PC-3 (cell line): ENCODE results near the gene SLC12A6. TPM values are rescaled to one million over a fixed set of nuclear protein-coding genes. Genes with fewer than 3 reads are reported as not detected.

ENCODE experiments used
- ATAC-seq: fragments of 200-7000 bp; cut with Tn5 transposase; 2 replicates; pipeline ENCODE4 v1.9.1; 2020; ENCODE audit warnings: mild to moderate bottlenecking, moderate library complexity
- BruUV-seq: library from RNA; stranded (reverse); fragments of 400-500 nt; replicated peaks from 2 replicates; lab custom pipeline; 2021; lab: Mats Ljungman, UMichigan
- CTCF ChIA-PET: fragments of 300-600 bp; sonication (Branson Sonifier 250); formaldehyde crosslinking; loops from one replicate; lab custom pipeline; 2022; ENCODE audit warnings: antibody characterized with exemption; lab: Charles Lee
- POLR2A ChIA-PET: fragments of 300-600 bp; sonication (Branson Sonifier 250); formaldehyde crosslinking; loops from one replicate; lab custom pipeline; 2022; ENCODE audit warnings: antibody characterized with exemption; ENCODE audit not compliant: unreplicated experiment; lab: Charles Lee
- DNase-seq: peaks from one replicate; pipeline ENCODE4 v3.0.0-alpha.2; 2015
- H2AFZ ChIP-seq: fragments of 300-600 bp; sonication (generic); 2 replicates; pipeline ENCODE4 v1.6.0; 2016; ENCODE audit warnings: antibody characterized with exemption, low read length
- H3F3A ChIP-seq: fragments of 300-600 bp; sonication (generic); one replicate; pipeline ENCODE4 v1.6.0; 2017; ENCODE audit warnings: antibody characterized with exemption, low read length, control low read depth, mild to moderate bottlenecking; ENCODE audit not compliant: unreplicated experiment
- H3K27ac ChIP-seq: fragments of 300-600 bp; sonication (generic); 2 replicates; pipeline ENCODE4 v1.5.1; 2016; ENCODE audit warnings: mild to moderate bottlenecking, low read length
- H3K27me3 ChIP-seq: fragments of 300-600 bp; sonication (generic); 2 replicates; pipeline ENCODE4 v1.6.1; 2016; ENCODE audit warnings: low read length, mixed read lengths
- H3K36me3 ChIP-seq: fragments of 300-600 bp; sonication (generic); 2 replicates; pipeline ENCODE4 v1.6.1; 2016; ENCODE audit warnings: low read depth, mixed run types, low read length, mixed read lengths
- H3K4me1 ChIP-seq: fragments of 300-600 bp; sonication (generic); 2 replicates; pipeline ENCODE4 v1.5.1; 2016; ENCODE audit warnings: low read length; ENCODE audit not compliant: insufficient read depth
- H3K4me2 ChIP-seq: fragments of 300-600 bp; sonication (generic); 2 replicates; pipeline ENCODE4 v1.6.0; 2016; ENCODE audit warnings: low read length
- H3K4me3 ChIP-seq: fragments of 300-600 bp; sonication (generic); 2 replicates; pipeline ENCODE4 v1.5.1; 2016; ENCODE audit warnings: mild to moderate bottlenecking, low read length, mixed read lengths
- H3K79me2 ChIP-seq: fragments of 300-600 bp; sonication (generic); 2 replicates; pipeline ENCODE4 v1.6.1; 2017; ENCODE audit warnings: low read length, mixed read lengths
- H3K9ac ChIP-seq: fragments of 300-600 bp; sonication (generic); 2 replicates; pipeline ENCODE4 v1.6.0; 2016; ENCODE audit warnings: mild to moderate bottlenecking, low read length
- H3K9me2 ChIP-seq: fragments of 300-600 bp; sonication (generic); replicated peaks from 2 replicates; pipeline ENCODE4 v1.6.1; 2016; ENCODE audit warnings: mixed run types, low read length, mixed read lengths
- H3K9me3 ChIP-seq: fragments of 300-600 bp; sonication (generic); 2 replicates; pipeline ENCODE4 v1.6.1; 2016; ENCODE audit warnings: low read length, mixed read lengths
- H4K20me1 ChIP-seq: fragments of 300-600 bp; sonication (generic); 2 replicates; pipeline ENCODE4 v1.6.1; 2016; ENCODE audit warnings: low read length, mixed read lengths
- CTCF ChIP-seq: fragments of 300-600 bp; sonication (generic); conservative IDR thresholded peaks from 2 replicates; pipeline ENCODE4 v1.5.1; 2017; ENCODE audit warnings: antibody characterized with exemption, low read depth, mild to moderate bottlenecking, low read length
- EZH2 ChIP-seq: fragments of 300-600 bp; sonication (generic); IDR thresholded peaks from one replicate; pipeline ENCODE4 v1.6.1; 2017; ENCODE audit warnings: antibody characterized with exemption, mild to moderate bottlenecking, low read length; ENCODE audit not compliant: unreplicated experiment
- EZH2phosphoT487 ChIP-seq: fragments of 300-600 bp; sonication (generic); IDR thresholded peaks from 2 replicates; pipeline ENCODE4 v1.6.1; 2018; ENCODE audit warnings: mild to moderate bottlenecking, antibody characterized with exemption, low read length, borderline replicate concordance
- intact Hi-C: fragments of 100-400 bp; cut with micrococcal nuclease; formaldehyde crosslinking; loops from 2 replicates; pipeline ENCODE4 v1.9.0; 2023
- total RNA-seq: library from RNA; depleted of rRNA; stranded (reverse); fragments of >200 nt; gene quantifications from 2 replicates; pipeline ENCODE4 v1.2.3, GENCODE V29; 2014

Gene SLC12A6
- total RNA-seq, 1 experiment from 2014 or later, result 22.9 TPM

GRCh38 chr15:34275721-34276120 is 61.9 kb downstream of the SLC12A6 start:
- H3K9me2 ChIP-seq, result no peaks in the 10 kb centered on the region
- peak overlapping the region; percentile 99 for H3K27ac ChIP-seq
- H3K36me3 ChIP-seq, result no peaks in the 10 kb centered on the region
- H3K79me2 ChIP-seq, result peaks cover 22% of the 10 kb centered on the region
- ChIA-PET POLR2A (interaction anchor here (0.6 kb wide), 1 partner anchor 54 kb away, joined by 5 read pairs; no protein-coding TSS in a partner anchor), CTCF (interaction anchor here (1.3 kb wide), 1 partner anchor 62 kb away, joined by 3 read pairs; the partner anchor contains the start of gene SLC12A6)
- no peaks in the 10 kb centered on the region for H3K9me3 ChIP-seq
- peak overlapping the region; percentile 52 for H3K4me3 ChIP-seq
- no peak for TF ChIP-seq CTCF
- TF ChIP-seq EZH2, result no peak
- TF ChIP-seq EZH2phosphoT487, result no peak
- BruUV-seq, result no TSS peak
- H3K4me2 ChIP-seq, result peak overlapping the region; percentile 80
- H3F3A ChIP-seq, result no peaks in the 10 kb centered on the region
- no peaks in the 10 kb centered on the region for H3K27me3 ChIP-seq
- H4K20me1 ChIP-seq, result no peaks in the 10 kb centered on the region
- H3K9ac ChIP-seq, result peak overlapping the region; percentile 86
- no peak overlapping the region for H2AFZ ChIP-seq
- ATAC-seq, result peak; percentile 78
- intact Hi-C loops, result loop anchor here (1.0 to 5.0 kb wide), 4 partner anchors 22 to 67 kb away; partner anchors contain the start of genes NOP10 and NUTM1
- H3K4me1 ChIP-seq, result peaks cover 63% of the 10 kb centered on the region
- DNase-seq, result peak; percentile 89

- BruUV-seq, result TSS peak; percentile 55
- Histone ChIP-seq H3K9ac (peak overlapping the region; percentile 86), H3K36me3 (no peaks in the 10 kb centered on the region), H3K9me2 (no peaks in the 10 kb centered on the region), H3K27me3 (no peaks in the 10 kb centered on the region), H4K20me1 (no peaks in the 10 kb centered on the region), H3K4me2 (peak overlapping the region; percentile 80), H3K9me3 (no peaks in the 10 kb centered on the region), H3K4me3 (peak overlapping the region; percentile 52), H3K27ac (peak overlapping the region; percentile 99), H2AFZ (no peak overlapping the region), H3K79me2 (peaks cover 22% of the 10 kb centered on the region), H3K4me1 (peaks cover 61% of the 10 kb centered on the region), H3F3A (no peaks in the 10 kb centered on the region)
- intact Hi-C loops, result loop anchor here (1.0 to 5.0 kb wide), 4 partner anchors 22 to 68 kb away; partner anchors contain the start of genes NOP10 and NUTM1
- TF ChIP-seq EZH2 (no peak), EZH2phosphoT487 (no peak), CTCF (no peak)
- DNase-seq (peak; percentile 87), ATAC-seq (peak; percentile 82)
- POLR2A ChIA-PET, result interaction anchor here (0.6 kb wide), 1 partner anchor 55 kb away, joined by 5 read pairs; no protein-coding TSS in a partner anchor
- CTCF ChIA-PET, result interaction anchor here (0.7 to 1.3 kb wide), 2 partner anchors 34 to 63 kb away, joined by 3 read pairs; partner anchors contain the start of gene SLC12A6
Observed at GRCh38 chr15:34275154-34275553, 62.4 kb downstream of the SLC12A6 start.

- no peaks in the 10 kb centered on the region for H3K27me3 ChIP-seq
- H4K20me1 ChIP-seq, result no peaks in the 10 kb centered on the region
- ChIA-PET CTCF (no interaction called here), POLR2A (interaction anchor here (0.6 kb wide), 1 partner anchor 49 kb away, joined by 10 read pairs; no protein-coding TSS in a partner anchor)
- H3K9me3 ChIP-seq, result no peaks in the 10 kb centered on the region
- peaks cover 50% of the 10 kb centered on the region for H3K4me1 ChIP-seq
- no TSS peak for BruUV-seq
- peak overlapping the region; percentile 74 for H3K27ac ChIP-seq
- no peak overlapping the region for H3K4me3 ChIP-seq
- no peak overlapping the region for H3K4me2 ChIP-seq
- DNase-seq (peak; percentile 80), ATAC-seq (peak; percentile 46)
- peak overlapping the region; percentile 43 for H3K9ac ChIP-seq
- intact Hi-C loops, result no loop called here
- no peaks in the 10 kb centered on the region for H3K36me3 ChIP-seq
- H3K79me2 ChIP-seq, result peaks cover 3% of the 10 kb centered on the region; the same call in 1 of the 2 replicates
- no peaks in the 10 kb centered on the region for H3K9me2 ChIP-seq
- no peak for TF ChIP-seq EZH2phosphoT487
- no peak for TF ChIP-seq CTCF
- TF ChIP-seq EZH2, result no peak
- no peak overlapping the region for H2AFZ ChIP-seq
- no peaks in the 10 kb centered on the region for H3F3A ChIP-seq
Observed at GRCh38 chr15:34271493-34271892, 66.1 kb downstream of the SLC12A6 start.
